HG03354 (cell line): ENCODE data around the gene RHOV.

Experiments
- ATAC-seq: cut with Tn5 transposase; IDR thresholded peaks from one replicate; pipeline ENCODE4 v1.9.1; 2021; ENCODE audit warnings: mild to moderate bottlenecking; ENCODE audit not compliant: unreplicated experiment, poor library complexity, severe bottlenecking

The RHOV gene

GRCh38 chr15:40906091-40906990, 32.3 kb upstream of the RHOV start:
- ATAC-seq: peak; percentile 81

DNA sequence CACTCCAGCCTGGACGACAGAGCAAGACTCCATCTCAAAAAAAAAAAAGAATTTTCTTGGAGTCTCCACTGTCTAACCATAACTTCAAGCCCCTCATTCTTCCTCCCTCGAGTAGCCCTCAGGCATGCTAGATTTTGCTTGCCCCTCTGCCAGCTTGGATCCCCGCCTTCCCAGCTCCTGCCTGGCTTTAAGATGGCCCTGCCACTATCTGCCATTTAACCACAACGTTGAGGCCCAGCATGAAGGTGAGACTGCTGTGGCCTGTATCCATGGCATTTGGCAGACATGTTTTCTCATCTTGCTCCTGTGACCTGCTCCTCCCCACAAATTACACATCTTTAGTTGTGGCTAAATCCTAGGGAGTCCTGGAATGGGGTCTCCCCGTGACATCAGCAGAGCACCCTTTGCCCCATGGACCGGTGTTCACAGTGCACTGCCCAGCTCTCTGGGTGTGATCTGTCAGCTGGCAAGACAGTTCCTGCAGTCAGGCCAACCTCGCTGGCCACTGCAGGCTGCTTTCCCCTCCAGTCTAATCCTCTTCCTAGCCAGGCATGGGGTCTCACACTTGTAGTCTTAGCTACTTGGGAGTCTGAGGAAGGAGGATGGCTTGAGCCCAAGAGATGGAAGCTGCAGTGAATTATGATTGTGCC, 30.6 kb upstream of the RHOV start:
- no peak for ATAC-seq

- no peak for ATAC-seq
These were observed 28.8 kb upstream of the RHOV start for GRCh38 chr15:40902605-40903561.

DNA sequence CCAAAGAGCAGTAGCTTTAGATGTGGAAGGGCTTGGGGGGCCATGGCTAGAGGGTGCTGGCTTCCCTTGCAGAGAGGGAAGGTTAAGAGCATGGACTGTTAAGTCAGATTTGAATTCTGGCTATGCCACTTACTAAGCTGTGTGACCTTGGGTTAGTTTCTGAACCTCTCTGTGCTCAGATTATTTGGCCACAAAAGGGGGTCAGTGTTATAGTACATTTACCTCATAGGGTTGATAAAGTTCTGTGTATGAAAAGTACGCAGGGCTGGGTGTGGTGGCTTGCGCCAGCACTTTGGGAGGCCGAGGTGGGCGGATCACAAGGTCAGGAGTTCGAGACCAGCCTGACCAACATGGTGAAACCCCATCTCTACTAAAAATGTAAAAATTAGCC, 27.0 kb upstream of the RHOV start:
- no peak for ATAC-seq

DNA sequence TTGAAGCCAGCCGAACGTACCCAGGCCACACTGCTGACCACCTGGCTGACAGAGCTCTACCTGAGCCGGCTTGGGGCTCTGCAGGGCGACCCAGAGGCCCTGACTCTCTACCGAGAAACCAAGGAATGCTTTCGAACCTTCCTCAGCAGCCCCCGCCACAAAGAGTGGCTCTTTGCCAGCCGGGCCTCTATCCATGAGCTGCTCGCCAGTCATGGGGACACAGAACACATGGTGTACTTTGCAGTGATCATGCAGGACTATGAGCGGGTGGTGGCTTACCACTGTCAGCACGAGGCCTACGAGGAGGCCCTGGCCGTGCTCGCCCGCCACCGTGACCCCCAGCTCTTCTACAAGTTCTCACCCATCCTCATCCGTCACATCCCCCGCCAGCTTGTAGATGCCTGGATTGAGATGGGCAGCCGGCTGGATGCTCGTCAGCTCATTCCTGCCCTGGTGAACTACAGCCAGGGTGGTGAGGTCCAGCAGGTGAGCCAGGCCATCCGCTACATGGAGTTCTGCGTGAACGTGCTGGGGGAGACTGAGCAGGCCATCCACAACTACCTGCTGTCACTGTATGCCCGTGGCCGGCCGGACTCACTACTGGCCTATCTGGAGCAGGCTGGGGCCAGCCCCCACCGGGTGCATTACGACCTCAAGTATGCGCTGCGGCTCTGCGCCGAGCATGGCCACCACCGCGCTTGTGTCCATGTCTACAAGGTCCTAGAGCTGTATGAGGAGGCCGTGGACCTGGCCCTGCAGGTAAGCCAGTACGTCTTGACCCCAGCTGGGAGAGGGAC, 26.4 kb upstream of the RHOV start:
- ATAC-seq: no peak

DNA sequence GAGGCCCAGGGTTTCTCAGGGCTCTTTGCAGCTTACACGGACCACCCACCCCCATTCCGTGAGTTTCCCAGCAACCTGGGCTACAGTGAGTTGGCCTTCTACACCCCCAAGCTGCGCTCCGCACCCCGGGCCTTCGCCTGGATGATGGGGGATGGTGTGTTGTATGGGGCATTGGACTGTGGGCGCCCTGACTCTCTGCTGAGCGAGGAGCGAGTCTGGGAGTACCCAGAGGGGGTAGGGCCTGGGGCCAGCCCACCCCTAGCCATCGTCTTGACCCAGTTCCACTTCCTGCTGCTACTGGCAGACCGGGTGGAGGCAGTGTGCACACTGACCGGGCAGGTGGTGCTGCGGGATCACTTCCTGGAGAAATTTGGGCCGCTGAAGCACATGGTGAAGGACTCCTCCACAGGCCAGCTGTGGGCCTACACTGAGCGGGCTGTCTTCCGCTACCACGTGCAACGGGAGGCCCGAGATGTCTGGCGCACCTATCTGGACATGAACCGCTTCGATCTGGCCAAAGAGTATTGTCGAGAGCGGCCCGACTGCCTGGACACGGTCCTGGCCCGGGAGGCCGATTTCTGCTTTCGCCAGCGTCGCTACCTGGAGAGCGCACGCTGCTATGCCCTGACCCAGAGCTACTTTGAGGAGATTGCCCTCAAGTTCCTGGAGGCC, 25.6 kb upstream of the RHOV start:
- no peak for ATAC-seq

- peak; percentile 57 for ATAC-seq
These were observed 20.8 kb upstream of the RHOV start for GRCh38 chr15:40894681-40895448.

DNA sequence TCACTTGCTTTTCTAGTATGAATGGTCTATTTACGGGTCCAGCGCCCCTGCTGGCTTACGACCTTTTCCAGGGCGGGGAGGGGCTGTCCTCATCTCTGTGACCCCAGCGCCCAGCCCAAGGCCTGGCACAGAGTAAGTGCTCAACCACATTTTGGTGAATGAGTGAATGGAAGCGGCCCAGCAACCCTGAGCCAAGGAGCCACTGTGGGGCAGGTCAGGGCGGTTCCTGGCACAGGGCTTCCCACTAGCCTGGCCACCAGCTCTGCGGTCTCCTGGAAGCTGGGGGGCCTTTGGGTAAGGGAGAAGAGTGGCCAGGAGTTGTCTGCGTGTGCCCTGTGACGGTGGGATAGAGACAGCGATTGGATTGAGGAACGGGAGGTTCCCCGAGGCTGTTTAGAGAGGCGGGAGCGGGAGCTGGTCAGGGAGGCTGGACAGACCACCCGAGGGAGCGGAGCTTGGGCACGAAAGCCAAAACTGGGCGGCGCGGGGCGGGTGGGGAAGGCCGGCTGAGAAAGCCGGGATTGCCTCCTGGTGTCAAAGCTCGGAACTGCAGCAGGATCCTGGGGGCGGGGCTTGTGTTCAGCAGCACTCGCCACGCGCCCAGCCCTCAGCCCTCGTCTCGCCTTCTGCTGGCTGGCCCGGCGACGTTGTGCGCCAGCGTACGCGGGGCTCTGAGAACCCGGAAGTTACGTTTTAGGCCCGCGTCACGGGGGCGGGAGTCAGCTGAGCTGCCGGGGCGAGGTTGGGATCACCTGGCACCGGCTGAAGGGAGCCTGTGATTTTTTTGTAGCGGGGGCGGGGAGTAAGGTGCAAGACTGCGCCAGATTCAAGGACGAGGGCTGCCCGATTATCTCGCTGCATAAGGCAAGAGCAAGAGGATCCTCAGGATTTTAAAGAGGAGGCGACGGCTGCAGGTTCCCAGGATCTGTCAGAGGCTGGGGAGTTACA, 20.0 kb upstream of the RHOV start, which contains the start of gene VPS18:
Gene VPS18, plus strand, starts transcription at position 718 of the 948 bp plus-strand sequence. CDS start 319 bp downstream, outside the sequence.
- ATAC-seq: peak; percentile 90

DNA sequence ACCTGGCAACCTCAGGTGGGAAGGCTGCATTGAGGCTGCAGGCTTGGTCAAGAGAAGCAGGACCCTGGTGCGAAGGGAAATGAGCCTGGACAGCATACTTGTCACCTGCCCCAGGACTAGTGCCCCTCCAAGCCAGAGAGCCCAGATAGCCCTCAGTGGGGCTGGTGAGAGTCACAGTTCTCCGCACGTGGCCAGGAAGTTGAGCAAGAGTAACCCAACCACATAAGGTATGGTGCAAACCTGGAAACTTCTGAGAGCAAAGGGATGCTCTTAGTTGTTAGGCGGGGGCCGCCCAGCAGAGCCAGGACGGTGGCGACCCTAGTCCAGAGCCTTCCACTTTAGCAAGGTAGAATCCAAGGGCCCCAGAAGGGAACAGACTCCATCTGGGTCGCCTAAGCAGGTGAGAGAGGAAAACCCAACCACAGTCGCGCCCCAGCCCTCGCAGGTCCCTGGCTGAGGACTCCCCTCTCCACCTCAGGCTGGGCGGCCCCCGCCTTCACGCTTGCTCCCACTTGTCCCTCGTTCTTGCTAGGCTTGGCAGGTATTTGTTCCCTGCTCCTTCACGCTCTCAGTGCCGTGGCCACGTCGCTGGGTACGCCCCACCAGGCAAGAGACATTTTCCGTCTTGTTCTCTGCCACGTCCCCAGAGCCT, 19.1 kb upstream of the RHOV start:
- no peak for ATAC-seq

GRCh38 chr15:40892447-40893012, 18.5 kb upstream of the RHOV start:
- ATAC-seq: no peak

DNA sequence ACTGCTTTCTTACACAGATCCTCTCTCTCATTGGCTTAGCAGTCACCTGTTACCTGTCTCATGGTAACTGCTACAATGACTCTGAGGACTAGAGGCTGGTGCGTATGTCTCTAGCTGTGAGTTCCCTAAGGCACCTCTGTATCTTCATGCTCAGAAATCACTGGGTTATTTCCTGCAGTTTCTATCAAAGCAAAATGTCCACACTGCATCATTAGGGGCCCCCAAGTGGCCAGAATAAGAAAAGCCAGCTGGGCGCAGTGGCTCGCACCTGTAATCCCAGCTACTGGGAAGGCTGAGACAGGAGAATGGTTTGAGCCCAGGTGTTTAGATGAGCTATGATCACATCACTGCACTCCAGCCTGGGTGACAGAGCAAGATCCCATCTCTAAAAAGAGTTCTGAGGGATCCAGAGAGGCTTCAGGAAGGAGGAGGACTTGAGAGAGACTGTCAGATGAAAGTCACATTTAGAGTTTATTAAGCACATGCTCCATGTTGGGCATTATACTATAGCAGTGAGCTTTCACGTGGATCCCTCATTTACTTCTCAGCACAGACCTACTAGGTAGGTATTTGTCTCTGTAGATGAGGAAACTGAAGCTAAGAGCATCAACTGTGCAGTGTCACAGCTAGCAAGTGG, 17.9 kb upstream of the RHOV start:
- no peak for ATAC-seq

- no peak for ATAC-seq
These were observed 17.1 kb upstream of the RHOV start for GRCh38 chr15:40891138-40891537.

GRCh38 chr15:40889112-40889511, 15.1 kb upstream of the RHOV start:
- ATAC-seq: no peak

GRCh38 chr15:40886586-40886985, 12.6 kb upstream of the RHOV start:
- ATAC-seq: no peak

GRCh38 chr15:40881351-40881750, 7.3 kb upstream of the RHOV start:
- ATAC-seq: no peak

- no peak for ATAC-seq
These were observed 5.6 kb upstream of the RHOV start for GRCh38 chr15:40879609-40880008.
